Measurements from ENCODE around the gene CEL. TPM values are rescaled to one million over a fixed set of nuclear protein-coding genes. Genes with fewer than 3 reads are reported as not detected.

The CEL gene
- total and polyA plus RNA-seq, 4 donors = 0.30 to 3.5 (median 1.8) TPM

DNA sequence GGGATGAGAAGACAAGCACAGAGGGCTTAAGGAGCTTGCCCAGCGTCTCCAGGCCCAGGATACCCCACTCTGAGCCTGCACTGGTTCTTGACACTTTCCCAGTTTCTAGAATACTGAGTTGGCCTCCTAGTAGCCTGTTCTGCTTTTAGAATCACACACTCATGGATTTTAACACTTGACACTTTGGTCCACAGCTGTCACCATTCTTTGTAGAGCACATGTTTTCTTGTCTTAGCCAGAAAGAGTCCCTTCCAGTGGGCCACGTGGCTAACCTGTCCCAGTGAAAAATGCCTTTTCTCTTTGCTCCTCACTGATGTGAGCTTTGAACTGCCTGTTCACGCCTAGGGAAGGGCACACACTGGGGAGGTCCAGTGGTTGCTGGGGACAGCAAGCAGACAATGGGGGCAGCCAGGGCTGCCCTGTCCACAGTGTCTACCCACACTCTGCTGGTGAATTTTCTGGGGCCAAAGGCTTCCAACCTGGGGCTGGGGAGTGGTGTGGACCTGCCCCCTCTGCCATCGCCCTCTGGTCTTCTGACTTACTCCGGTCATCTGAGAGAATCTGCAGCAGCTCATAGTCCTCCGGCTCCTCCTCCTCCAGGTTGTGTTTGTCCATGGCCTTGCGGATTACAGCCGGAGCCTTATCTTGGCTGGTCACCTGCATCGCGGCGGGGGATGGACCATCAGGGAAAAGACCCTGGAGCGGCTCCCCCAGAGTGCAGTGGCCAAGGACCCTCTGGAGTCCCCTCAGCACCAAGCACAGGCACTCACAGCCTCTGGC lies 38.1 kb downstream of the CEL start:
- Histone ChIP-seq H3K9me3 (ENCODE audit: control insufficient read depth, insufficient read depth, low read length) (no peaks in the 10 kb centered on the region), H3K36me3 (ENCODE audit: control insufficient read depth, insufficient read depth, low read length) (peaks cover 81% of the 10 kb centered on the region), H3K4me3 (ENCODE audit: low read depth, low read length) (no peak overlapping the region), H3K27ac (ENCODE audit: low read depth, low read length) (no peak overlapping the region), H3K27me3 (ENCODE audit: control insufficient read depth, insufficient read depth, low read length) (no peaks in the 10 kb centered on the region), H3K4me1 (ENCODE audit: control insufficient read depth, insufficient read depth, low read length) (peaks cover 8% of the 10 kb centered on the region)
- DNase-seq (ENCODE audit: low read depth in 4 of 6, low spot score in 6 of 6) = no peak
- 94% methylated on average over 12 of the region's 12 CpGs for WGBS (ENCODE audit: insufficient coverage)

DNA sequence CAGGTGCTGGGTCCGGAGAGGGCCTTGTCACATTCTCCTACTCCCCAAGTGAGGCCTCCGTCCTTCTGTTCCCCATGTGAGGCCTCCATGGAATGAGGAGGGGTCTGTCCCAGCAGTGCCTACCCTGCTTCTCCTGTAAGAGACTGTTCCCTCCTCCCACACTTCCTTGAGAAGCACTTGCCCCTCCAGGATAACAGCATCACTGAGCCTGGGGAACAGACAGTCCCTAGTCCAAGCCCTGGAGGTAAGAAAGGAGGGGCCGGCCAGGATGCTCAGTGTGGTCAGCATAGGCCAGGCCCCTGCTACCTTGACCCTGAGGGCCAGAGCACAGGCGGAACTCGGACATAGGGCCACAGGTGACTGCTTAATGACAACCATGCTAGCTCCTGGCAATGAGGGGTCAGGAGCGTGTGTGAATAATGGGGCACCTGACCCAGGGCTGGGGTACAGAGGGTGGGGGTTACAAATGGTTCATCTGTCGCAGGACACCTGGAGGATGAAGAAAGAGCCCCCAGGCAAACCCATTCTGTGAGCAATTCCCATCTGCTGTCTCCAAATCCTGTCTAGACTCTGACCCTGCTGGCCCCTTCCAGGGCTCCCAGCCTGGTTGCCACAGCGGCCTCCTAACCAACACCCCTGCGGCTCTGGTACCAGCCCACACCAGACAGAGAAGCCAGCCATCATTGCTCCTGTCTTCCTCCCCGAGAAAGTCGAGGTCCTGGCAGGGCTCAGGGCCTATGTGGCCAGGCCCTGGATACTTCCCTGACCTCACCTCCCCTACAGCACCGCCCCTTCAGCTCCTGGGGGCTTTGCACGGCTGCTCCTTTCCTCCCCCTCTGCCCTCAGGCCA lies 39.0 kb downstream of the CEL start:
- Histone ChIP-seq H3K27ac (ENCODE audit: low read depth, low read length) (no peak overlapping the region), H3K4me3 (ENCODE audit: low read depth, low read length) (no peak overlapping the region), H3K36me3 (ENCODE audit: control insufficient read depth, insufficient read depth, low read length) (peaks cover 88% of the 10 kb centered on the region), H3K4me1 (ENCODE audit: control insufficient read depth, insufficient read depth, low read length) (peaks cover 8% of the 10 kb centered on the region), H3K9me3 (ENCODE audit: control insufficient read depth, insufficient read depth, low read length) (no peaks in the 10 kb centered on the region), H3K27me3 (ENCODE audit: control insufficient read depth, insufficient read depth, low read length) (no peaks in the 10 kb centered on the region)
- DNase-seq (ENCODE audit: low read depth in 4 of 6, low spot score in 6 of 6) = no peak
- 98% methylated on average over 12 of the region's 13 CpGs for WGBS (ENCODE audit: insufficient coverage)

DNA sequence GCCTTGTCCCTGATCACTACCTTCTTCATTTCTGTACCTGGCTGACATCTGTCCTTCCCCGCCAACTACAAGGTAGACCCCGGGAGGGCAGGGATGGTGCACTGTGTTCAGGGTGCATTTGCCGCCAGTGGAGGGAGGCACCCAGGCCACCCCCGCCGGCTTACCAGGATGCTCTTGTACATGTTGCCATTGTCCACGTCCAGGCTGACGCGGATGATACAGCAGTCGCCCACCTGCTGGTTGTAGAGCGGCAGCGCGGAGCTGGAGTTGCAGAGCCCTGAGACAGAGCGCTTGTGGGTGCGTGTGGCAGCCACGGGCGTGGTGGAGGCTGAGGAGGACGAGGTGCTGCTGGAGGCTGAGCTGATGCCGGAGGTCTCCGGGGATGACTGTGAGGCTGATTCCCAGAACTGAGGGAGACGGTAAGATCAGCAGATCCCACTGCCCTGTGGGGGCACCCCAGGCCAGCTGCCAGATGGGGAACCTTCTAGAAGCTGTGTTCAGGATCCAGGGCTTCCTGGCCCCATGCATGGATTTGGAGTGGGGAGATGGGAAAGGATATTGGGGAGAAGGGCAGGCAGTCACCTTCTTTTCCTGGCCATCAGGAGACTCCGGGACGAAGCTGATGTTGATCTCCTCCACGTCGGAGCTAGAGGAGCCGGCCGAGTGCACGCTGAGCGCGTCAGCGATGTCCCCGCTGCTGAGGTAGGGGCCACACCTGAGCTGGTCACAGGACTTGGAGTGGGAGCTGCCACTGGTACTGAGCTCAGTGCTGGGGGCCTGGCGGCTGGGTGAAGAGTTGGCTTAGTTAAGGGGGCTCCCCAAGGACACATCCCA lies 39.8 kb downstream of the CEL start:
- Histone ChIP-seq H3K27me3 (ENCODE audit: control insufficient read depth, insufficient read depth, low read length) (no peaks in the 10 kb centered on the region), H3K4me3 (ENCODE audit: low read depth, low read length) (no peak overlapping the region), H3K9me3 (ENCODE audit: control insufficient read depth, insufficient read depth, low read length) (no peaks in the 10 kb centered on the region), H3K27ac (ENCODE audit: low read depth, low read length) (no peak overlapping the region), H3K36me3 (ENCODE audit: control insufficient read depth, insufficient read depth, low read length) (peaks cover 96% of the 10 kb centered on the region), H3K4me1 (ENCODE audit: control insufficient read depth, insufficient read depth, low read length) (peaks cover 8% of the 10 kb centered on the region)
- 96% methylated on average over 26 of the region's 32 CpGs for WGBS (ENCODE audit: insufficient coverage)
- DNase-seq (ENCODE audit: low read depth in 4 of 6, low spot score in 6 of 6) = no peak

DNA sequence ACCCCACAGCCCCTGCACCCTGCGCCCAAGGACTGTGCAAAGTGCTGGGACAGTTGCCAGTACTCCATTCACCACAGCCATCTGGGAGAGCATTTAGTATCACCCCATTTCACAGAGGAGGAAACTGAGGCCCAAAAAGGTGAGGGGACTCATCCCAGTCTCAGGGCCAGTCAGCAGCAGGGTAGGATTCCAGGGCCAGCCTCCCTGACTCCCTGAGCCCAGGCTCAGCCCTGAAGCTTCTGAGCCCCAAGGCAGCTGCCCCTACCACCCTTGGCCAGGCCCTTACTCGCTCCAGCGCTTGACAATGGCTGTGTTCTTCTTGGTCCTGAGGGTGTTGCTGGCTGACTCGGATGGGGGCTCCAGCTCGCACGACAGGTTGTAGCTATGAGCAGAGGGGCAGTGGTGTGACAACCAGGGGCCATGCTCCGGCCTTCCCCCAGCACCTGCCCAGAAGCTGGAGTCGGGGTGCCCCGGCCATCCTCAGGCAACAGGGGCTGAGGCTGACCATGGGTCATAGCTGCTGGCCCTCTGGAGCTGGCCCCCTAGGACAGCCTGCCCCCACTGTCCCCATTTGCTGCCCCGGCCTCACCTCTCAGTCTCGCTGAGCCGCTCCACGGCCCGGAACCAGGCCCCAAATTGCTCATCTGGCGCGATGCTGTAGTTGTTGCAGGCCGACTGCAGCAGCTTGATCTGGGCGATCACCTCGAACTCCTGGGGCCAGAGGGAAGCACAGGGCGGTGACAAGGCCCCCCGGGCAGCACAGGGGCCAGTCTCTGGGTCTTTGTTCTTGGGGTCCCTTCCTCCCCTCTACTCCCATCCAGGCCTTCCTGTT lies 40.6 kb downstream of the CEL start:
- peaks cover 8% of the 10 kb centered on the region for H3K4me1 ChIP-seq (ENCODE audit: control insufficient read depth, insufficient read depth, low read length)
- peaks cover 97% of the 10 kb centered on the region for H3K36me3 ChIP-seq (ENCODE audit: control insufficient read depth, insufficient read depth, low read length)
- H3K27me3 ChIP-seq (ENCODE audit: control insufficient read depth, insufficient read depth, low read length) = no peaks in the 10 kb centered on the region
- no peaks in the 10 kb centered on the region for H3K9me3 ChIP-seq (ENCODE audit: control insufficient read depth, insufficient read depth, low read length)
- H3K4me3 ChIP-seq (ENCODE audit: low read depth, low read length) = no peak overlapping the region
- H3K27ac ChIP-seq (ENCODE audit: low read depth, low read length) = no peak overlapping the region
- no peak for DNase-seq (ENCODE audit: low read depth in 4 of 6, low spot score in 6 of 6)
- WGBS (ENCODE audit: insufficient coverage) = 93% methylated on average over 18 of the region's 21 CpGs

DNA sequence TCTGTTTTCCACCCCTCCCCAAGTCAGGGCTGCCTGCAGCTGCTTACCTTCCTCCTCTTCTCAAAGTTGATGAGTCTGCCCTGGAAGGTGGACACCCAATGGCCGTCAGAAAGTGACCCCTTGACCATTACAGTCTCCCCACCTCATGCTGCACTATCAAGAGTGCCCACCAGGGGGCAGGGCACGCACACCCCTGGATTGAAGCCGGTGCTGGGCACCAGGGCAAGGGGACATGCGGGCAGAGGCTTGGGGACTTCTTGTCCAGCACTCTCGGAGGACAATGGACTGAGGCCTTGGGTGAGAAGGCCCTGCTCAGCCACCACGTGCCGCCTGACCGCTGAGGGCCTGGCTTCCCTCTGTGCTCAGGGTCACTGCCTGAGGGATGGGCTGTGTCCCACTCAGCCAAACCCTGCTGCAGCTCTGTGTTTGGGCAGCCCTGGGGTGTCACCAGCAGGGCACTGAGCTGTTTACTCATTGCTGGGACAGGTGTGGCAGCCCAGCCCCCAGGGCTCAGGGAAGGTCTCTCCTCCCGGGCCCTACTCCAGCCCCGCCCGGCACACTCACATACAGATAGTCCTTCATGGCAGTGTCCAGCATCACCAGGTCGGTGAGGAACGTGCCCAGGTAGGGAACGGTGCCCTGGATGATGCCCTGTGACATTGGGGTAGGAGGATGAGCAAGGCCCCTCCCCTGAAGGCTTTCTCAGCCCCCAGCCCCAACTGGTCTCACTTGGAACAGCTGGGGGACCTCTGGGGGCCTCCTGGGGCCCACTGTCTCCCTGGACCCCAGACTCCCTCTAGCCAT lies 41.6 kb downstream of the CEL start:
- H3K27ac ChIP-seq (ENCODE audit: low read depth, low read length) = no peak overlapping the region
- H3K36me3 ChIP-seq (ENCODE audit: control insufficient read depth, insufficient read depth, low read length) = peaks cover 97% of the 10 kb centered on the region
- 28% methylated on average over 9 of the region's 14 CpGs for WGBS (ENCODE audit: insufficient coverage)
- H3K9me3 ChIP-seq (ENCODE audit: control insufficient read depth, insufficient read depth, low read length) = no peaks in the 10 kb centered on the region
- H3K27me3 ChIP-seq (ENCODE audit: control insufficient read depth, insufficient read depth, low read length) = no peaks in the 10 kb centered on the region
- H3K4me1 ChIP-seq (ENCODE audit: control insufficient read depth, insufficient read depth, low read length) = peaks cover 8% of the 10 kb centered on the region
- no peak overlapping the region for H3K4me3 ChIP-seq (ENCODE audit: low read depth, low read length)
- DNase-seq (ENCODE audit: low read depth in 4 of 6, low spot score in 6 of 6) = peak in 2 of 6 donors; percentile 50 to 71

DNA sequence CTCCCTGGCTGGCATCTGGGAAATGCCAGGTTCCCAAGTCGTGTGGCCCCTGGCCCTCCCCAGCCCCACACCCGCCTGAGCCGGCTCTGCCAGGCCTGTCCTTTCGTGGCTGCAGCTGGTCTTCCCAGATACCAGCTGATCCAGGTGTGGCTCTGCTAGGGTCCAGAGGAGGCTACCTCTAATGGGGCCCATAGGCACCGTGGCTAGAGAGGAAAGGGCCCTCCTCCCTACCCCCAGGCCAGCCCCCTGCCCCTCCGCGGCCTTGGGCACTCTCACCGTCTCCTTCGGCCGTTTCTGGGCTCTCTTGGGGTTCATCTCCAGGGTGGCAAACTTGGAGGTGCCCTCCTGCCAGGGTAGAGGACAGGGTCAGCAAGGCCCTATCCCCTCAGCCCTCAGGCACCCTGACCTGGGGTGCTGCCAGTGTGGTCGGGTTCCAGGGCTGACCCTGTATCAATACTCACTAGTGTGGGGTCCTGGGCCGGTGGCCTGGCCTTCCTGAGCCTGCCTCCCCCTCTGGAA lies 42.3 kb downstream of the CEL start:
- H3K4me1 ChIP-seq (ENCODE audit: control insufficient read depth, insufficient read depth, low read length) = peaks cover 8% of the 10 kb centered on the region
- 93% methylated on average over 7 of the region's 12 CpGs for WGBS (ENCODE audit: insufficient coverage)
- H3K27me3 ChIP-seq (ENCODE audit: control insufficient read depth, insufficient read depth, low read length) = no peaks in the 10 kb centered on the region
- H3K4me3 ChIP-seq (ENCODE audit: low read depth, low read length) = no peak overlapping the region
- DNase-seq (ENCODE audit: low read depth in 4 of 6, low spot score in 6 of 6) = no peak
- H3K36me3 ChIP-seq (ENCODE audit: control insufficient read depth, insufficient read depth, low read length) = peaks cover 97% of the 10 kb centered on the region
- H3K27ac ChIP-seq (ENCODE audit: low read depth, low read length) = no peak overlapping the region
- H3K9me3 ChIP-seq (ENCODE audit: control insufficient read depth, insufficient read depth, low read length) = no peaks in the 10 kb centered on the region

DNA sequence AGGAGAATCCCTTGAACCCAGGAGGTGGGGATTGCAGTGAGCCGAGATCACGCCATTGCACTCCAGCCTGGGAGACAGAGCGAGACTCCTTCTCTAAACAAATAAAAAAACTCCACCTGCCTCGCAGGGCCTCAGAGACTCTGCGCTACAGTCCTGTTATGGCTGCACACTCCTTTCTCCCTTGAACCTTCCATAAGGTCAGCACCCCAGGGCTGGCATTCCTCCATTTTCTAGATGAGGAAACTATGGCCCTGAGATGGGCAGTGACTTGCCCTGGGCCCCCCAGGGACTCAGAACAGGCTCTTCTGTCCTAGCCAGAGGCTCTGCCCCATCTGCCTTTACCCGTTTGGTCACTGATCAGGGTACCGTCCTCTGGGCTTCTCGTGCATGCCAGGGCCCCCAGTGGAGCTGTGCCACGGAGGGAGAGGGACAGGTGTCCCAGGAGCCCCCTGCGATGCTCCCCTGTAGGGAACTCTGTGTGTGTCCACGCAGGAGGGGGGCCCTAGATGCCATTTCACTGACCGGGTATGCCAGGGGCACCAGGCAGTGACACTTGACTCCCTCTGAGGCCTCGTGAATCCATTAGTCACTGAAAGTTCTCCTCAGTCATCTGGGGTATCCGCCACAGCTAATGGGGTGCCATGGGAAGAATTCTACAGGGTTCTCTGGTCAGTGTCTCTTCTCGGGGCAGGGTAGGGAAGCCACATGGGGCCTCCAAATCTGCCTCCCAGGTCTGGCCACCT lies 43.1 kb downstream of the CEL start:
- 84% methylated on average over 11 of the region's 15 CpGs for WGBS (ENCODE audit: insufficient coverage)
- no peak overlapping the region for H3K27ac ChIP-seq (ENCODE audit: low read depth, low read length)

DNA sequence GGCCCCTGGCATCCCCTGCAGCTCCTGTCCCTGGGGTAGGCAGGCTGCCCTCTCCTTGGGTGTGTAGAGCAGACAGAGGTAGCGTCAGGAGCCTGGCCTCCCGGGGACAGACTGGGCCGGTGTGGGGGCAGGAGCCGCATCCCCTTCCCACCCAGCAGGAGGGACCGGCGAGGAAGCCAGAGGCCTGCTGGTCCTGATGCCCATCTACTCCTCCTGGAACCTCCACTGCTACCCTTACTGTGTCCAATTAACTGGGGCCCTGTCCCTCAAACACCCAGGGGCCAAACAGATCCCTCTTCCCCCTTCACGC lies 43.6 kb downstream of the CEL start:
- H3K27ac ChIP-seq (ENCODE audit: low read depth, low read length) = no peak overlapping the region
- H3K4me1 ChIP-seq (ENCODE audit: control insufficient read depth, insufficient read depth, low read length) = peaks cover 8% of the 10 kb centered on the region
- WGBS (ENCODE audit: insufficient coverage) = 88% methylated on average over 4 of the region's 7 CpGs
- H3K36me3 ChIP-seq (ENCODE audit: control insufficient read depth, insufficient read depth, low read length) = peaks cover 99% of the 10 kb centered on the region
- no peaks in the 10 kb centered on the region for H3K9me3 ChIP-seq (ENCODE audit: control insufficient read depth, insufficient read depth, low read length)
- no peak for DNase-seq (ENCODE audit: low read depth in 4 of 6, low spot score in 6 of 6)
- H3K4me3 ChIP-seq (ENCODE audit: low read depth, low read length) = no peak overlapping the region
- H3K27me3 ChIP-seq (ENCODE audit: control insufficient read depth, insufficient read depth, low read length) = no peaks in the 10 kb centered on the region

More for the DNA sequence above, 43.1 kb downstream of the CEL start:
- Histone ChIP-seq H3K9me3 (ENCODE audit: control insufficient read depth, insufficient read depth, low read length) (no peaks in the 10 kb centered on the region), H3K27me3 (ENCODE audit: control insufficient read depth, insufficient read depth, low read length) (no peaks in the 10 kb centered on the region), H3K4me3 (ENCODE audit: low read depth, low read length) (no peak overlapping the region), H3K36me3 (ENCODE audit: control insufficient read depth, insufficient read depth, low read length) (peaks cover 99% of the 10 kb centered on the region), H3K4me1 (ENCODE audit: control insufficient read depth, insufficient read depth, low read length) (peaks cover 8% of the 10 kb centered on the region)
- no peak for DNase-seq (ENCODE audit: low read depth in 4 of 6, low spot score in 6 of 6)
